Globus pallidus (tissue), 1 donor: Measurements from ENCODE around the gene ERBB4.
A peak's percentile ranks its signal among the peaks of the same experiment; 100 is the strongest.
"Not testable (repeated sequence)": the region's sequence is repeated elsewhere in the genome, so short reads cannot be mapped to it uniquely, and the experiment has no call there.

Source experiments
- DNase-seq: peaks from one replicate; pipeline ENCODE4 v3.0.0-alpha.2; 2015; ENCODE audit warnings: low spot score

Gene ERBB4

DNA sequence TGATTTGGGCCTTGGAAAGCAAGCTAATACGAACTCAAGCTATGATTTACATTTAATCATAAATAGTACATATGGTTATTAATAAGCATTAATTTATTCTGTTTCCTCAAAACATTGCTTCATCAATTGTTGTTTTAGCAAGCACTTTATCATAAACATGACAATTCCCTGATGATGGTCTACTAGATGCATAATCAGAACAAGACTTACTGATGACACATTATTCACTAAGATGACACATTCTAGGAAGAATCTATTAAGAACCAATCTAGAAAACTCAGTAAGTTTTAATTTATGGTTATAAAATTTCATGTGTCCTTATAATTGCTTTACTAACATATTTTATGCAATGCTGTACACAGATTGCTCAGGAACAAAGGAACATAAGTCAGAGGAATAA lies 815.2 kb downstream of the ERBB4 start:
- no peak for DNase-seq

DNA sequence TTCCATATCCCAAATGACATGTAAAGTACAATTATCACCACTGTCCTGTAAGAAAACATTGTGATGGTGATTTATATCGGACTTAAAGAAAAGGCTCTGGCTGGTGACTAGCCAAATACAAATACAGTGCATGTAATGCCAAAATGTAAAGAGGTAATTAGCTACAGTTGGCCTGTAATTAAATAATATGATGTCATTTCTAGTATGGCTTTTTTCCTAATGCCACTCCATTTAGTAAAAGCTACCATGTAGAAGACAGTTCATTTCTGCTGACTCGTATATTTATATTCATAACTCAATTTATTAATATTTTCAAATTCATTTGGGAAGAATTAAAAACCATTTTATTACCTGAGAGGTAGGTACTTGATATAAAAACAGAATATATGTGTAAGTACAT lies 815.7 kb downstream of the ERBB4 start:
- DNase-seq, result no peak

DNA sequence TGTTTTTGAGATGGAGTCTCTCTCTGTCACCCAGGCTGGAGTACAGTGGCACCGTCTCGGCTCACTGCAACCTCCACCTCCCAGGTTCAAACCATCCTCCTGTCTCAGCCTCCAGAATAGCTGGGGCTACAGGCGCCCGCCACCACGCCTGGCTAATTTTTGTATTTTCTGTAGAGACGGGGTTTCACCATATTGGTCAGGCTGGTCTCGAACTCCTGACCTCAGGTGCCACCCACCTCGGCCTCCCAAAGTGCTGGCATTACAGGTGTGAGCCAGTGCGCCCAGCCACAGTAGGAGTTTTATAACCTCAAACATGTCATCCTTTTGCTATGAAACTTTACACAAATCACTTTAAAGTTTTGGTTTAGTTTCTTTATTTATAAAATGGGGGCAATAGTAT lies 816.7 kb downstream of the ERBB4 start:
- not testable (repeated sequence) for DNase-seq

DNA sequence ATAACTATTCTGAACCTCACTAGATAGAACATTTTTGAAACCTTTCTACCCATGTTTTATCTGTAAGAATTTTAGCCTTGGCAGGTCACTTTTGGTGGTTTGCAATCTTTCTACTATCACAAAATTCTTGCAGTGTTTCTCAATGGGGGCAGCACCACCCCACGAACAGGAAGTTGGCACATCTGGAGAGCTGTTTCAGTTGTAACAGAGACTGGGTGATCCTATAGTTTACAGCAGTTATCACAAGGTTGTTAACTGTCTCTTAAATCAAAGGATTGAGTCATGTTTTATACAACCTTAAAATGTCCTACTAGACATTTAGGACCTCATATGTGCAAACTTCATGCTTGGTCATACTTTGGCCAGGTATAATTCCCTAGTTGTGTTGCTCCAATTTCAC lies 829.2 kb downstream of the ERBB4 start:
- DNase-seq, result no peak

DNA sequence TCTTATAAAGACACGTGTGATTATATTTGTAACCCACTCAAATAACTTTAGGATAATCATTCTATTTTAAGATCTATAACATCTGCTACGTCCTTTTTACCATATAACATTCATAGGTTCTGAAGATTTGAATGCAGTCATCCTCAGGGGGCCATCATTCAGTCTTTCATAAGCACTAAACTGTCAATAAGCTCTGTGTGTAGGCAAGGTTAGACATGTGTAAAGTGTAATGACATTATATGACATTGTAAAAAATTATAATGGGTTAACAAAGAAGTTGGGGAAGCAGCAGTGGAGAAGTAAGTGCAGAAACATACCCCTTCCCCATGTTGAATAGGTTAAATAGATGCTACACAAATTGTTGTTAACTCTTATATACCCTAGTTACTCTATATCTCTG lies 845.9 kb downstream of the ERBB4 start:
- no peak for DNase-seq

DNA sequence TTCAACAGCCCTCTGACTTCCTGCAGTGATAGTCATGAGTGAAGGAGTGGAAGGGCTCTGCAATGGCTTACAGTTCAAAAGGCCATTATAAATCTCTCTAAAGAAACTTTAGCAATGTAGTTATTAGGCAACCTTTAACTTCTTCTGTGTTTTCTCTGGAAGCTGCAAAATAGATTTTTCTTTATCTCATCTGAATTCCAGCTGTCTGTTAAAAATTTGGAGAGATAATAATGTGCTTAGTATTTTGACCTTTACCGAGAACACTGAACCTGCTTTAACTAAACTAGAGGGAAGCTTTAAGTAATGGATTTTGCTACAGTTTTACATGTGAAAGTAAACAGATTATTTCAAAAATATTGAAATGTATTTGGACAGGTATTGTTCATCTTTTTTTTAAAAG lies 847.9 kb downstream of the ERBB4 start:
- DNase-seq, result no peak

DNA sequence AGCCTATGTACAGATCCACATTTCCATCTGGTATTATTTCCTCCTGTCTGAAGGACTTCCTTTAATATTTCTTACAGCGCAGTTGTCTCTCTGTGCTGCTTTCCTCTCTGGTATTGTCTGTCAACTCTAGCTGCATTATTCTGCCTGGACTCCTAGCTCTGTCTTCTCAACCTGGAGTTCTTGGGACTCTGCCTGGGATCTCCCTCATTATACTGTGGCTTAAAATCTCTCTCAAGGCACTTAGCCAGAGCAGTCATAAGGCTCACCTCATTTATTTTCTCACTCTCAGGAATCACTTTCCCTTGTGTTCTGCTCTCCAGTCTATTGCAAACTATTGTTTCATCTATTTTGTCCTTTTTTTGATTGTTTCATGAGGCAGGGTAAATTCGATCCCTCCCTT lies 850.4 kb downstream of the ERBB4 start:
- DNase-seq, result peak; percentile 11

DNA sequence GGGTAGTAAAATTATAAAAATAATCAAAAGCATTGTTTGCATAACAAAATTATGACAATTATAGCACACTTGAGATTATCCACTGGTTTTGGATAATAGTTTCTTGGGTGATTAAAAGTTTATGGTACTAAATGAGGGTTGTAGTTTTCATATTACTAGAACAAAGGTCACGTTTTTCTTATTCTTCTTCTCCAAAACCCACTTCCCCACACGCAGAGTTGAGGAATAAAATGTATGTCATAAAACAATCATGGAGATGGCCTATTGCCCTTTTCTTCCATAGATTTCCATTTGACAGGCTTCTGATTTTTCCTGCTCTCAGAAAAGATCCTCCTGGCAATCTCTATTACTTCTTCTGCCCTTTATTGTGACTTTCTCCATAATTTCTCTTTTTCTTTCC lies 863.9 kb downstream of the ERBB4 start:
- DNase-seq, result no peak

DNA sequence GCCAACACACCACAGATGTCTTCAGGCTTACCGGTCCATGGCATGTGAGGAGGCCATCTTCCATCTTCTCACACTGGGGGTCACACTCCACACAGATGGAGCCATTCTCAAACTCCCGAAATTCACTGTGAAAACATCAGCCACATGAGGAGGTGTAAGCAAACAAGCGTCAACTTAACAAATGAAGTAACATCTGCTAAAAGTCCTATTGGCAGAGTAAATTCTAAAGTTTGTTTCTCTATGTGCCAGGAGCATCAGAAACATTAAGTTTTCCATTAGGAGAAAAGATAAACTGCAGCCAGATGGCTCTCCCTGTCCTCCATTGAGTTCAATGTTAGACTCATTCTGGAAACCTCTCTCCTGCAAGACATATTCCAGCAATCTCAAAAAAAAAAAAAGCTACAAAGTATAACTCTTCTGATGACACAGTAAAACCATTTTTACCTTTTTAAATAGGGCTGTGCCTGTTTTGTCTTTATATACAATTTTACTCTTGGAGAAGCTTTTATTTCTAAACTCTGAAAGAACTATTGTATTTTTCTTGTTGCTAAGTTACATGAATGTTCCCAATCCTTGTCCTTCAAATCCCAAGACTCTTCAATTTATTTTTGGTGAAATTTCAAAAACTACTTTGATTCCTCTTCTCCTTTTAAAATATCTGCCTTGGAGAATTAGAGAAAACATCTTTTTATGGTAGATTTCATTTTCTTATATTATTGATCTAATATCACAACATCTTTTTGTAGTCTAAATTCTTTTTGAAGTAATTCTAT lies 865.3 kb downstream of the ERBB4 start:
- DNase-seq, result no peak

DNA sequence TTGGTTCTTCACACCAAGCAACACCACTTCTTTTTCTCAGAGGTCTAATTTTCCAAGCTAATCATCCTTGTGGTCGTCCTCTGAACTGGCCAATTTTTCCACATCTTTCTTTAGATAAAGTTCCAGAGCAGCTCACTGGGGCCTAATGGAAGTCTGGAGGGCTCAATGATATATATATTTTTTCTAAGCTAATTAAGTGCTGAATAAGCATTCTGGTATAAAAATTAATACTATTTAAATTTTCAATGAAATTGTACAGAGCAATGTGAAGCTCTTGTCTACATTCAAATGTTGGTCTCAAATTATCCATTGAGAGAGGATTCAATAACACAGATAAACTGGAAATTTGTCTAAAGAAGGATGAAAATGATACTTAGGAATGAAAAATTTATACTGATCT lies 866.6 kb downstream of the ERBB4 start:
- no peak for DNase-seq

DNA sequence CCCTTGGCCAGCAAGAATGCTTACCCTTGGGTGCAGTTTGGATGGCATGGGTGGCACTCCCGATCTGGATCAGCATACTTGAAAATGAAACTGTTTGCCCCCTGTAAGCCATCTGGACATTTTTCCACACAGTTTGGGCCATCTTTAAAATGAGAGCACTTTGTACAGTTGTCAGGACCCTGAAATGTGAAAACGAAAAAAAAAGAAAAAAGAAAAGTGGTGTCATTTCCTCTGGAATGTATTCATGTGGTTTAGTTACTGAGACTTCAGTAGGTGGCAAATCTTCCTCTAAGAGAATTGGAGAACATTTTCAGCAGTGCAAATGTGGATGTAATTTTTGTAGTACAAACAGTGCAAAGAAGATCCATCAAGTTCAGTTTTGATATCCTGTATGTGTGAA lies 873.3 kb downstream of the ERBB4 start:
- no peak for DNase-seq

DNA sequence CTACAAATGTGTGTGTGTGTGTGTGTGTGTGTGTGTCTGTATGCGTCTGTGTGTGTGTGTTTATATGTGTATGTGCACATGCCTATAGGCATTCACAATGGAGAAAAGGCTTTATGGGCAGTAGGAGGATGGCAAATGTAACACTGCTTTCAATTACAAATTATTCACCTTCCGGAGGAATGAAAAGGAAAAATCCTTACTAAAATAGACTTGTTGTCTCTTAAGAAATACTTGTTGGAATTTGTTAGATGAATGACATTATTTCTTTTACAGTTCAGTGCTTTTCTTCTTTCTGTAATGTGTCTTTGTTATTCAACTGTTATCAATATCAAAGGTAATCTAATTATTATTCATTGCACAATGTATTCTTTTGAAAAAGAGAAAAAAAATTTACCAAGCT lies 874.3 kb downstream of the ERBB4 start:
- DNase-seq, result no peak

DNA sequence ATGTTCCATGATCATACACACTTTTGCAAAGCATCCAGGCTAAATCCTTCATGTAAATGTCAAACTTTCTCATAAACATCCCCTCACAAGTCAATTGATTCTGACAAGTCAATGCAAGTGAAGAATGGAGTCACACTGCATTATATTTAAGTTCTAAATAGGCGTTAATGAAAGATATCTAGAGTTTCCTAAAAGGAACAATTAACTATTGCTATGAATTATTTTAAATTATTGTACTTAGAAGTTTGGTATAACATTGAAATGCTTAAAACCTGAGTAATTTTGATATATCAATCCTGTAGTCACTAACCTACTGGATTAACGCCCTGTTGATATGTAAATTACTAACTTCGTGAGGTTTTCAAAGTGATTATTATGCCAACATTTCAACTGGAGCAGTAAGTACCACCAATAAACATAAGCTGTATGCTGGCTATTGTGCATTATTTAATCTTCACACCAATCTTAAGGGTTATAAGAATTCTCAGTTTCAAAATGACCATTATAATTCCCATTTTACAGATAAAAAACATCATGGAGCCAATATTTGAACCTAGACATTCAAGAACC lies 884.3 kb downstream of the ERBB4 start:
- DNase-seq, result no peak

DNA sequence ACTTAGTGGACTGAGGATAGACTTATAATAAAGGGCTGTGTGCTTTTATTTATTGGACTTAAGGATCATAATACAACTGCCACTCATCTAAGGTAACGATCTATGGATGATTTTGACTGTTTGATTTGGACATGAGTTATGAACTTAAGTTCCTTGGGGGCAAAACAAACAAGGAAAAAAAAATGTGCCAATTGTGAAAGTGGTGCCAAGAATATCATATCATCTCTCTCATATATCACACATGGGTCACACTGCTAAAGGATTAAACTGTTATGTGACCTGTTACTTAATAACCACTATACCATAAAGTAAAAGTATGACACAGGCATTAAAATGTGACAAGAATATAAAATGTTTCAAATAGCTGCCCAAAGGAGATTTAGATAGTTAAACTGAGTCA lies 886.3 kb downstream of the ERBB4 start:
- no peak for DNase-seq

DNA sequence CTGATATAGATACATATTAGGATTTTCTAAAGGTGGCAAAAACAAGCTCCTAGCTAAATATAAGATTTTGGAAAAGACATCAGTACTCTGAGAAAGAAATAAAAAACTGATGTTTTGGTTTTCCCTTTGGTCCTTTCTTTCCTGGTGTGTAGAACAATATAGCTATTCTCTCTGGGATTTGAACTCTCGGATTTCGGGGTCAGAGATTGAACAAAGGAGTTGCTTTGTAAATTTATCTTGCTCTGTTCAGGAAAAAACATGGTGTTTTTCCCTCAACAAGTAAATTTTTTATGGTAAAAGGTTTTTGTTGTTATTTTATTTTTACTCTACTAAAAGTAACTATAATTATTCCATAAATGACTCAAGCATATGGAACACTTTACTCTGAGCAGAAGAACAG lies 889.3 kb downstream of the ERBB4 start:
- no peak for DNase-seq

DNA sequence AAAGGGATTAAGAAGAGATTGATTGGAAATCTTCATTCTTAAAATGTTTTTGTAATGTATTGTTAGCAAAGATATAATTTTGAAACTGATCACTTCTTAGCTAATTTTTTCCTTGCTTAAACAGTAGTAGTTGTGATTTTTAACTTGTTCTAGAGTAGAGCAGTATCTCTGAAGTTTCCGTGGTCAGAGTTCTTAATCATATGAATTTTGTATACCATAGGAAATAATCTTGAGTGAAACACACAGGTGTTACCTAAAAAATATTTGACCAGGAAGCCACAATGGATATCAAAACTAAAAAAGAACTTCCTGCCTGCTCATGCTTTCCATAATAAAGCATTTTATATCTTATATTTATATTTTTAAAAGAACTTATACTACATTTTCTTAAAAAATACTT lies 907.1 kb downstream of the ERBB4 start:
- no peak for DNase-seq

DNA sequence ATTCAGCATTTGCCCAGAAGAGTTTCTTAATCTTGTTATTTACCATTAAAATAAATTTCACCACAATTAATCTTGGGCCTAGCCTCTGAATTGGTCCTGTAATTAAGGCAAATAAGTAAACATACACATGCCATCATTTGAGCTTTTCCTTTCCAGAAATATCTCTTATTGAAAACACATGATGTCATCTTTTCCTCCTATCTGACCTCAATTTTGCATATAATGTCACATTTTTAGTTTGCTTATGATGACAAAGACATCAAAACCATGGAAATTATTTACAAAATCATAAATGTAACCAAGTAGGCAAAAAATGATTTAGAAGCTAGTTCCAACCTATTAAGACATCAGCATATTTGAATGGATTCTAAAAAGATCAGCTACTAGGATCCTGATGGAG lies 915.5 kb downstream of the ERBB4 start:
- no peak for DNase-seq

DNA sequence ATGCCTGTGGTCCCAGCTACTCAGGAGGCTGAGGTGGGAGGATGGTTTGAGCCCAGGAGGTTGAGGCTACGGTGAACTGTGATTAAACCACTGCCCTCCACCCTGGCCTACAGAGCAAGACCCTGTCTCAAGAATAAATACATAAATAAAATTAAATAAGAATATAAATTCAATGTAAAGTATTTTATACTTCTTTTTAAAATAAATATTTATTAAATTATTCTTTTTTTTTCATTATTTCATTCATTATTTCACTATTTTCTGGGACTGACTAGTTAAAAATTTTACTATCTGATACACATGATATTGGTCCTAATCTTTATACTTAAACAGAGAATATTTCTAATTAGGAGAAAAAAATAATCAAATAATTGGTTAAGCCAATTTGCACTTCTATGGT lies 917.6 kb downstream of the ERBB4 start:
- DNase-seq, result no peak

DNA sequence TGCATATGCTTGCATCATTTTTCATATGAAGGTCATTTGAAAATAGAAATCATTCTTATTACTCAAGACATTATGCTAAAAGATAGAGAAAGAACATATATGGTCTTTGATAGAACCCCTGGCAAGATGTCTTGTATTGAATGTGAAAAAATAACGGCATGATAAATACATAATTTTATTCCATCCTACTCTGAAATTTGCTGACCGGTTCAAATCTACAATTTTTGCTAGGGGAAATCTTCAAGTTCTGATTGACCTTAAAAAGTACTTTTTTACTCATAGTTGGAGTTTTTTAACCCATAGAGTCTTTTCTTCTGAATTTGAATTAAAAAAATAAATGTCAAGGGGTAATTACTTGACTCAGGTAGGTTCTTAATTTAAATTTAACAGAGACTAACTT lies 920.8 kb downstream of the ERBB4 start:
- no peak for DNase-seq

DNA sequence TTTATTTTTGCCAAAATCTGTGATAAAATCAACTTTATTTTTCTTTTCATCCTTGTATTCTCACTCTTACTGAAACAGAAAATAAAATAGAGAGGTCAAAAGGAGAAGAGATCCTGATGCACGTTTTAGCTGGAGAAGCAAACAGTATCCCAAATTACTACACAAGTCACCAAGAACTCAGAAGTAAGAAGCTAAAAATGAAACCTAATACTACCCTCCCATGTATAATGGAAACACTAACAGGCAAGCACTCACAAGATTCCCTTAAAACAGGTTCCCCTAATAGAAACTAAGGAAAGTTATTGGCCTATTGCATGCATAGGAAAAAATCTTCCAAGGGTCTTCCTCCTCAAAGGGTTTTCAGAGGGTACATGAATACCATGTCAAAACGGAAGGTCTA lies 927.0 kb downstream of the ERBB4 start:
- no peak for DNase-seq

DNA sequence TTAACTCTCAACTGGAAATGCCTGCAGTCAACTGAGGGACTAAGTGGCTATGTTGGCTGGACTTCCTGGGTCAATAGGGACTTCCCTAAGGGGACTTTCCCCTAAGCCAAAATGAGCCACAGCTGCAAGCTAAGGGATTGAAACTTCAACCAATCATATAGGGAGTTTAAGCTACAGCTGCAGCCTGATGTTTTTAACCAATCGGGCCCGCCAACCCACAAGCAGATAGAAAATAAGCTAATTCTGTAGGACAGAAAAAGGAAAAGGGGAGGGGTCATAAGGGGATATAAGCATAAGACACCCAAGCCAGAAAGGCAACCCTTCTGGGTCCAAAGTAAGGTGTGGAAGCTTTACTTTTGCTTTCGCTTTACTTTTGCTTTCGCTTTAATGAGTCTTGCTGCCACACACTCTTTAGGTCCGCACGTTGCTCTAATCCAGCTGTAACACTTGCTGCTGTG lies 927.5 kb downstream of the ERBB4 start:
- no peak for DNase-seq

DNA sequence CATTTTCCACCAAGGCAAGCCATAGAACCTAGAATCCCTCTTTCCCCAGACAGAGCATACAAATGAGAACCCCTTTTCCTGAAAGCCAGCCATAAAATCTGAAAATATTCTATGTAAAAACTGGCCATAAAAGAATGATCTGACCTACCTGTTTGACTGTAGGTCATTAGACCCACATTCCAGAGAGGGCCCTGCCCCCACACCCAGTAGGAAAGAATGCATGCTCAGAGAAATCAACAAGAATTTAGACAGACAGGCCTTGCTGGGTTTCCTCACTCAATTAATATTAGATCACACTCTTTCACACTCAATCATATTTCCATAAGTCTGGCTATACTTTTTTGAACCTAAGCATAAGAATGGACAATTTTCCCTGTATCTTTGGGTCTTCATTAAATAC lies 929.5 kb downstream of the ERBB4 start:
- no peak for DNase-seq

DNA sequence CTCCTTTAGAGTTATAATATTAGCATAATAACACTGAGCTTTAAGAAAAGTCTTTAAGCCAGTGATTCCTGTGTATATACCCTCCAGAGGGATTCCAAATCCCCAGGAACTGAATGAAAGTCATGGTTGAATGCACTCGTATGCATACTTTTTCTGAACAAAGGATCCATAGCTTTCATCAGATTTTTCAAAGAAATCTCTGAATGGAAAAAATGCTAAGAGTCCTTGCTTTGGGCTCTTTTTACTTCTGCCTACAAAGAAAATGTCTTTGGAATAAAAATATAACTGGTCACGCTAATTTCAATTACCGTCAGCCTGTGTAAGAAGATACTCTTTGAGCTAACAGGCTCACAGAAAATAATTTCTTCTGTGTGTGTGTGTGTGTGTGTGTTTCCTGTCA lies 939.5 kb downstream of the ERBB4 start:
- no peak for DNase-seq

DNA sequence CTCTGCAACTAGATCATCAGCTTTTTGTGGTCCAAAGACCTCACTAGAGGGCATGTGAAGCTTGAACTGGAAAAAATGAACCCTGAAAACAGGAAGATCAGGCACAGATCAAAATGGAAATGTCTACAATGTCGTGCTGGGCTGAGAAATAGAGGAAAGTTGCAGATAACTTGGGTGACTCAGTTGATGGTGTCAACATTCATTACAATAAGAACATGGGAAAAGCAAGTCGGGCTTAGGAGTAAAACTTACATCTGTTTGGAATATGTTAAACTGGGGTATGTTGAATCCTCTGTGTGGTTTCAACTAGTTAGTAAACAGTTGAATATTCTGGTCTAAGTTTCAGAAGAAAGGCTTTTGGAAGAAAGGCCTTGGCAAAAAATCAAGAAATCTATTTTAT lies 940.4 kb downstream of the ERBB4 start:
- DNase-seq, result no peak
